ENCODE data around the gene SLC12A5.
A peak's percentile ranks its signal among the peaks of the same experiment; 100 is the strongest.

SLC12A5 gene

GRCh38 chr20:46056027-46056833, 27.2 kb downstream of the SLC12A5 start:
- no peak for DNase-seq (ENCODE audit: low read depth)

- DNase-seq (ENCODE audit: low read depth) = peak; percentile 13
Observed at GRCh38 chr20:46056970-46057855, 28.2 kb downstream of the SLC12A5 start.

- no peak for DNase-seq (ENCODE audit: low read depth)
Observed at GRCh38 chr20:46057856-46058598, 29.0 kb downstream of the SLC12A5 start.

GRCh38 chr20:46058599-46059281, 29.7 kb downstream of the SLC12A5 start:
- no peak for DNase-seq (ENCODE audit: low read depth)

- no peak for DNase-seq (ENCODE audit: low read depth)
Observed at GRCh38 chr20:46060301-46060881, 31.4 kb downstream of the SLC12A5 start.

- DNase-seq (ENCODE audit: low read depth) = no peak
Observed at GRCh38 chr20:46060975-46061374, 32.0 kb downstream of the SLC12A5 start.

GRCh38 chr20:46062151-46062550, 33.1 kb downstream of the SLC12A5 start:
- DNase-seq (ENCODE audit: low read depth) = no peak

- no peak for DNase-seq (ENCODE audit: low read depth)
Observed at GRCh38 chr20:46062621-46063020, 33.6 kb downstream of the SLC12A5 start.

- DNase-seq (ENCODE audit: low read depth) = no peak
Observed at GRCh38 chr20:46063151-46063550, 34.1 kb downstream of the SLC12A5 start.

- no peak for DNase-seq (ENCODE audit: low read depth)
Observed at GRCh38 chr20:46063652-46064054, 34.6 kb downstream of the SLC12A5 start.

GRCh38 chr20:46065006-46065405, 36.0 kb downstream of the SLC12A5 start:
- no peak for DNase-seq (ENCODE audit: low read depth)

GRCh38 chr20:46065691-46066090, 36.7 kb downstream of the SLC12A5 start:
- DNase-seq (ENCODE audit: low read depth) = no peak

GRCh38 chr20:46070215-46070900, 41.3 kb downstream of the SLC12A5 start:
- DNase-seq (ENCODE audit: low read depth) = no peak

GRCh38 chr20:46071573-46071972, 42.6 kb downstream of the SLC12A5 start:
- DNase-seq (ENCODE audit: low read depth) = no peak

- DNase-seq (ENCODE audit: low read depth) = no peak
Observed at GRCh38 chr20:46073024-46073423, 44.0 kb downstream of the SLC12A5 start.

- DNase-seq (ENCODE audit: low read depth) = no peak
Observed at GRCh38 chr20:46073443-46073842, 44.4 kb downstream of the SLC12A5 start.

GRCh38 chr20:46074006-46074405, 45.0 kb downstream of the SLC12A5 start:
- no peak for DNase-seq (ENCODE audit: low read depth)

- no peak for DNase-seq (ENCODE audit: low read depth)
Observed at GRCh38 chr20:46076806-46077205, 47.8 kb downstream of the SLC12A5 start.

- DNase-seq (ENCODE audit: low read depth) = no peak
Observed at GRCh38 chr20:46077642-46078305, 48.8 kb downstream of the SLC12A5 start.

GRCh38 chr20:46078954-46079353, 49.9 kb downstream of the SLC12A5 start:
- no peak for DNase-seq (ENCODE audit: low read depth)

All from activated T-cell treated with anti-CD3 and anti-CD28 coated beads for 1 hour (primary cell).